ENCODE data around the gene GFAP.

- TF ChIP-seq CTCF (IDR thresholded peaks at IDR 0.05) (no peak), POLR2AphosphoS5 (IDR thresholded peaks at IDR 0.05) (no peak)
Measured at GRCh38 chr17:44907729-44908470, 7.4 kb downstream of the GFAP start.
